NCI-H446 (cell line): Measurements from ENCODE around the gene PAN3.
"Not testable (repeated sequence)": the region's sequence is repeated elsewhere in the genome, so short reads cannot be mapped to it uniquely, and the experiment has no call there.

Experiments used
- DNase-seq, 2 experiments: peaks; one replicate each; lab custom pipeline; 2025; lab: John Stamatoyannopoulos, UW

The PAN3 gene, protein sequence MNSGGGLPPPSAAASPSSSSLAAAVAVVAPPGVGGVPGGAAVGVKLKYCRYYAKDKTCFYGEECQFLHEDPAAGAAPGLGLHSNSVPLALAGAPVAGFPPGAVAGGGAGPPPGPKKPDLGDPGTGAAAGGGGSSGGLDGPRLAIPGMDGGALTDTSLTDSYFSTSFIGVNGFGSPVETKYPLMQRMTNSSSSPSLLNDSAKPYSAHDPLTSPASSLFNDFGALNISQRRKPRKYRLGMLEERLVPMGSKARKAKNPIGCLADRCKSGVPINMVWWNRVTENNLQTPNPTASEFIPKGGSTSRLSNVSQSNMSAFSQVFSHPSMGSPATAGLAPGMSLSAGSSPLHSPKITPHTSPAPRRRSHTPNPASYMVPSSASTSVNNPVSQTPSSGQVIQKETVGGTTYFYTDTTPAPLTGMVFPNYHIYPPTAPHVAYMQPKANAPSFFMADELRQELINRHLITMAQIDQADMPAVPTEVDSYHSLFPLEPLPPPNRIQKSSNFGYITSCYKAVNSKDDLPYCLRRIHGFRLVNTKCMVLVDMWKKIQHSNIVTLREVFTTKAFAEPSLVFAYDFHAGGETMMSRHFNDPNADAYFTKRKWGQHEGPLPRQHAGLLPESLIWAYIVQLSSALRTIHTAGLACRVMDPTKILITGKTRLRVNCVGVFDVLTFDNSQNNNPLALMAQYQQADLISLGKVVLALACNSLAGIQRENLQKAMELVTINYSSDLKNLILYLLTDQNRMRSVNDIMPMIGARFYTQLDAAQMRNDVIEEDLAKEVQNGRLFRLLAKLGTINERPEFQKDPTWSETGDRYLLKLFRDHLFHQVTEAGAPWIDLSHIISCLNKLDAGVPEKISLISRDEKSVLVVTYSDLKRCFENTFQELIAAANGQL

DNA sequence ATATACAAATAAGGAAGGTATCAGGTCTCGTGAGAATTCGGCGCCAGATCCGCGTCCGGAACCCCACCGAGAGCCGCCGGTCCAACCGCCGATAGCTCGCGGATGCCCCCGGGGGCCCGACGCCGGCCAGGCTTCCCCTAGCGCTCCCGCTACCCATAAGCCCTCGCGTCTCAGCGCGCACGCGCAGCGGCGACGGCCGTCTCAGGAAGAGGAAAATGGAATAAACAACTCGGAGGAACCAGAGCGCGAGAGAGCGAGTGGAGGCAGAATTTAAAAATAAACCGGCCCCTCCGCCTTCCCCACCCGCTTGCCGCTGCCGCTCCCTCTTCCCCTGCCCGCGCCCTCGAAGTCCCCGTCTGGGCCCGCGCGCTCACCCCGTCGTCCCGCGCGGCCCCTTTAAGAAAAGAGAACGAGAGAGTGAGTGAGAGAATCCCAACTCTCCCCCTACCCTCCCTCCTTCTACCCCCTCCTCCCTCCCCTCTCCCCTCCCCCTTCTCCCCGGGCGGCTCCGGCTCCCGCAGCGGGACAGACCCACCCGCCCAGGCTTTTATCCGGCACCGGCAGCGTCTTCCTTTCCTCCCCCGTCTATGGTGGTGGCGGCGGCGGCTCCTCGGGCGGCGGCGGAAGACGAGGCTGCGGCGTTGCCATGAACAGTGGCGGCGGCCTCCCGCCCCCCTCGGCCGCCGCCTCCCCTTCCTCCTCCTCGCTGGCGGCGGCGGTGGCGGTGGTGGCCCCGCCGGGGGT is at the start of gene PAN3:
TSS of gene PAN3 (plus strand) at position 534 of the 744 bp plus-strand sequence. CDS start at position 647, 113 bp downstream.
- DNase-seq = peak; percentile 63 to 91

DNA sequence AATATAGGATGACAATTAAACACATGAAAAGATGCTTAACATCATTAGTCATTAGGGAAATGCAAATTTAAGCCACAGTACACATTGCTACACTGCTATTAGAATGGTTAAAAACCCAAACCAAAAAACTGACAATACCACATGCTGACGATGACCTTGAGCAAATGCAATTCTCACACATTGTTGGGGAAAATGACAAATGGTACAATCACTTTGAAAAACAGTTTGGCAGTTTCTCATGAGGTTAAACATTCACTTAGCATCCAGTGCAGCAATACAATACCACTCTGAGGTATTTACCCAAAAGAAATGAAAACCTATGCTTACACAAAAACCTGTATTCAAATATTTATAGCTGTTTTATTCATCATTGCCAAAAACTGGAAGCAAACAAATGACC is 49.3 kb upstream of the PAN3 start:
- DNase-seq = no peak

DNA sequence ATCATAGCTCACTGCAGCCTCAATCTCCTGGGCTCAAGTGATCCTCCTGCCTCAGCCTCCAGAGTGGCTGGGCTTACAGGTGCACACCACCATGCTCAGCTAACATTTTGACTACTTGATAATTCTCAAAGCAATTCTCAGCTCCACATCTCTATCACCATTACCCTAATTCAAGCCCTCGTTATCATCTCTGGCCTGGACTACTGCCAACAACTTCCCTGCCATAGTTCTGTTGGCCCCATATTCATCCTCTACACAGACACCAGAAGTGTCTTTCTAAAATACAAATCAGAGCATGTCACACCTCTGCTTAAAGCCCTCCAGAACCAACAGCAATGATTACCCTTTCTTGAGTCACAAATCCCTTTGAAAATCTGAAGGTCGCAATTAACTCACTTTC is 45.9 kb upstream of the PAN3 start:
- DNase-seq = no peak

DNA sequence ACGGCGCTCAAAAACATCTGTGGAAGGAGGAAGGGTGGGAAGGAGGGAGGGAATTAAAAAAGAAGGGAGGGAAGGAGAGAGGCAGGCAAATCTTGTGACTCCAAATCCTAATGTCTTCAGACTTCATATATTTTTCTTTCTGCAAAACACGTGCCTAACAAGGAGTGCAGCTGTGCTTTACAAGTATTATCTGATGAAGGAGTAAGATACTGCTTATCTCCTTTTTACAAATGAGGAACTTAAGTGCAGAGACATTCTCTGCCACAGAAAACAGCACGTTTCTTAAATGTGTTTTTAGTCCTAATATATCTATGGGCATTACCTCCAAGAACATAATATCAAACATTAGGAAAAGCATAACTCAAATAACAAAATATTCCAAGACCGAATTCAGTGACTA is 44.5 kb upstream of the PAN3 start:
- no peak for DNase-seq

DNA sequence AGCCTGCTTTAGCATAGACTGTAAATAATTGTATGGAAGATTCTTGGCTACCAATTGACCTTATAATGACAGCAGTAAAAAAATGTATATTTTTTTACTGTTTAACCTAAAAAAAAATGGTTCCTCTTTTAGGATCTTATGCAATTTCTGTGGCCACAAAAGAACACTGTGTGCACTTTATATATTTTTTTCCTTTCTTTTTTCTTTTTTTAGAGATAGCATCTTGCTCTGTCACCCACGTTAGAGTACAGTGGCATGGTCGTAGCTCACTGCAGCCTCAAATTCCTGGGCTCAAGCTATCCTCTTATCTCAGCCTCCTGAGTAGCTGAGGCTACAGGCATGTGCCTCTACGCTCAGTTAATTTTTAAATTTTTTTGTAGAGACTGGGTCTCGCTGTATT is 44.0 kb upstream of the PAN3 start:
- no peak for DNase-seq

DNA sequence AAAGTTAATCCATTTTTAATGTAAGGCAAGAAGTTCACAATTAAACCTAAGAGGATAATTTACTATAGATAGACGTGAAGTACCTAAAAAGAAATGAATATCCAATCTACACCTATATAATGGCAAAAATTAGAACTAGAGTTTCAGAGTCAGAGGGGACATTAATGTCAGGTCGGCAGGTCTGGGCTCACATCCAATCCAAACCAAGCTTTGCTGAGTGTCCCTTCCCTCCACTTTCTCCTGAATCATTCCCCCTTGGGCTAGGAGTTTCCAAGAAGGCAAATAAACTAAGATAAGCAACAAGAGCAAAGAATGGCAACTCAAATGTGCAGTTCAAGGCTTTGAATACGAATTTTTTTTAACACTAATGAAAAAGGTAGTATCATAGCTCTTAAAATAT is 40.8 kb upstream of the PAN3 start:
- no peak for DNase-seq

DNA sequence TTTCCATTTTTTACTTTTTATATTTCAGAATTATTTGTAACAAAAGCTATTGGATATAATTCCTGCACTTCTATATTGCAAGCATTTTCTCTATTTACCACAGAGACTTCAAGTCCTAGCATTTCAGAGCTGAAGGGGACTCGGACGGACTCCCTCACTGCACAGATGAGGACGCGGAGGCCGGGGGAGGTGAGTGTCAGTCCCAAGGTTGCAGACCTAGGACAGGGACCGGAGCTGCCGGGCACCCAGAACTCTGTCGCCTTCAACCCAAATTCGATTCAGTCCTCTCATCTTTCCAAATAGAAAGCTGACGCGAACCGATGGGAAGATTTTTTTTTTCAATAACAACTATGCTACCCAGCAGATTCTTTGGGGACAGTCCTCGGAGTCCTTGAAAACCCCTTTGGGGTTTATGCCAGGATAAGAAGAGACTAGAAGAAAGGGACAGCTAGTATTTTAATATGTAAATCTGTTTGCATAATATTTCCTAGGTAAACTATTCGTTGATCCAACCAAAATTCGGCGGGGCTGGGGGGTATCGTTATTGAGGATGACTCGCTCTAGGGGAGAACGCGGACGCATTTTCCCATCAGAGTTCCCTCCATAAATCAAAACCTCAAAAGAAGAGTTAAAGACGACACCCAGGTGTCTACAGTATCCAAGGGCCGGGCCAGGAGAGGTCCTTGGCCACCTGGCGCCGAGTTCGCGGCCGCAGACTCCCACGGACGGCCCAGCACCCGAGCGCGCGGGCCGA is 38.8 kb upstream of the PAN3 start:
- DNase-seq = no peak

DNA sequence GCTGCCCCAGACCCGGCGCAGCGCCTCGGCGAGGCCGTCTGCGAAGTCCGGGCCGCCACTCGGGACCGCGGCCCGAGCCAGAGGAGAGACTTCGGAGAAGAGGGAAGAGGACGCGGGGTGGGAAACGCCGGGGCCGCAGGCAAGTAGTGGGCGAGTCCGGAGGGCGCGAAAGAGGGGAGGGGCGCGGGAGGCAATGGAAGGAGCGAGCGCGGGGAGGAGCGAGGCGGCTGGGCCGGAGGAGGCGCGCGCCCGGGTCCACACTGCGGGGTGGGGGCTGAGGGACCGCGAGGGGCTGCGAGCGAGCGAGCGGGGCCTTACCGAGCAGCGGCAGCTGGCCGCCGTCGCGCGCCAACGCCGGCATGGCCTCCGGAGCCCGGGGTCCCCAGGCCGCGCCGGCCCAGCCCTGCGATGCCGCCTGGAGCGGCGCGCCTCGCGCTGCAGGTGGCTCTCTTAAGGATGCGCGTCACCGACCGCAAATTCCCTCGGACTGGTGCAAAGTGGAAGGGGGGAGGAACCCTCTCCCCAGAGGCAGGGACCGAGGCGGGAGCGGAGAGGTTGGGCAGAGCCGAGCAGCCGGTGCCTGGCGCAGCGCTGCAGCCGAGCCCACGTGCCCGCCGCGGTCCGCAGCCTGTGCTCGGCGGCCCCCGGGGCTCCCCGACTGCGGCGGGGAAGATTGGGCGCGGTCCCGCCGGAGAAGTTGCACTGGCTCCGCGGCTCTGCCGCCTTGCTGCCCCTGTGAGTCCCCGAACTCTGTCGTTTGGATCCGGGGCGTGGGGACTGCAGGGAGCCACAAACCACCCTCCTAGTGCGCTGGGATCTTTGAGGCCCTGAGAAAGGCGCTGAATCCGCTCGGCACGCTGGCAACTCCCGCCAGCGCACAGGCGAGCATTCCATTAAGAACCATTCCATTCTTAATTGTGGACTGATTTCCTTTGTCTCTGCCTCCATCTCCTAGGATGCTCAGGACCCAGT is 37.9 kb upstream of the PAN3 start, which contains the start of gene FLT3:
TSS of gene FLT3 (minus strand) at position 427 of the 972 bp plus-strand sequence. CDS start at position 361, 66 bp downstream.
- DNase-seq = no peak

DNA sequence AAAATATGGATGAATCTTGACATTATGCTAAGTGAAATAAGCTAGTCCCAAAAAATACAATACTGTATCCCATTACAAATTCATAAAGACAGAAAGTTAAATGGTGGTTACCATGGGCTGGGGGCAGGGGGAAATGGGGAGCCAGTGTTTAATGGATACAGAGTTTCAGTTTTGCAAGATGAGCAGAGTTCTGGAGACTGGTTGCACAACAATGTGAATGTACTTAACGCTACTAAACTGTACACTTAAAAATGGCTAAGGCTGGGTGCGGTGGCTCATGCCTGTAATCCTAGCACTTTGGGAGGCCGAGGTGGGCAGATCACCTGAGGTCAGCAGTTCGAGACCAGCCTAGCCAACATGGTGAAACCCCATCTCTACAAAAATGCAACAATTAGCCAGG is 36.5 kb upstream of the PAN3 start:
- DNase-seq = not testable (repeated sequence)

DNA sequence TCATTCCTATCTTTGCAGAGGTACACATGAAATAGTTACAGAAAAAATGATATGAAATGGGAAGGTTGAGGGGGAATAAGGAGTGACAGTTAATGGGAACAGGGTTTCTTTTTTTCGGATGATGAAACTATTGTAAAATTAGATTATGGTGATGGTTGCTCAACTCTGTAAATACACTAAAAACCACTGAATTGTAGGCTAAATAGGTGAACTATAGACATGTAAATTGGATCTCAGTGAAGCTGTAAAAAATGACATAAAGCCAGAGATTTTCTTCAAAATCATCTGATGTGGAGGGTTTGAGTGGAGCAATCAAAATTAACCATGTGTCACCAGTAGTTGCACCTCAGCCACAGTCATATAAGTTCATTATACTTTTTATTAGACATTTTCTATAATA is 31.4 kb upstream of the PAN3 start:
- no peak for DNase-seq

DNA sequence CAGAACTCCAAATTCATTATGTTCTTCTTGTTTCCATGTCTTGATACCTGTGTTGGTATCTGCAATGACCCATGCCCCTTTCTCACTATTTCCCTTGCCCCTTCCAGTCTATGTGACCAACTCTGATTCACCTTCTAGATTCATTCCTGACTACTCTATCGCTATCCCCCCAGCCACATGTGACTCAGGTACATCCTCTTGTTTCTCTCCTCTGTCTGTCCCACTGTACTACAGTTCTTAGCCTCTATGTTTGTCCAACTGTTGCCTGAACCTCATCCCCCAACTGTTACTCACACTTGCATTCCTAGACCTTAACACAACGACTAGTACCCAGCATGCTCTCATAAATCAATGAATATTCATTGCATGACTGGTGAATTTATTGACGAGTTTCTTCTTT is 27.9 kb upstream of the PAN3 start:
- DNase-seq = no peak

DNA sequence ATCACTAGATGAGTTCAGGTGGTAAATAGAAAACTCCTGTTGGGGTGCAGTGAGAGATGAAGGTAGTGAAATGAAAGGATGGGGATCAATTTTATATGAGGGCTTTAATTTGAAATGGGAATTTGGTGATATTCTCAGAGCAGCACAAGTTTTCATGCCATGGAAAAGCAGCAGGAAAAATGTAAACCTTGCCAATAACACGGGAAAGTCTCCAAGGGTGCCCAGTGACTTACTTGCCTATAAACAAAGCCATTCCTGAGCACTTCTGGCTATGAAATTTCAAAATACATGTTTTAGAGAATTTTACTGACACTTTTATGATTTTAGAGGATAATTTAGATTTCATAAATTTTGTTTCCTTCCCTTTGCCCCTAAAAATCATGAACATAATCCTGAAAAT is 21.6 kb upstream of the PAN3 start:
- no peak for DNase-seq

DNA sequence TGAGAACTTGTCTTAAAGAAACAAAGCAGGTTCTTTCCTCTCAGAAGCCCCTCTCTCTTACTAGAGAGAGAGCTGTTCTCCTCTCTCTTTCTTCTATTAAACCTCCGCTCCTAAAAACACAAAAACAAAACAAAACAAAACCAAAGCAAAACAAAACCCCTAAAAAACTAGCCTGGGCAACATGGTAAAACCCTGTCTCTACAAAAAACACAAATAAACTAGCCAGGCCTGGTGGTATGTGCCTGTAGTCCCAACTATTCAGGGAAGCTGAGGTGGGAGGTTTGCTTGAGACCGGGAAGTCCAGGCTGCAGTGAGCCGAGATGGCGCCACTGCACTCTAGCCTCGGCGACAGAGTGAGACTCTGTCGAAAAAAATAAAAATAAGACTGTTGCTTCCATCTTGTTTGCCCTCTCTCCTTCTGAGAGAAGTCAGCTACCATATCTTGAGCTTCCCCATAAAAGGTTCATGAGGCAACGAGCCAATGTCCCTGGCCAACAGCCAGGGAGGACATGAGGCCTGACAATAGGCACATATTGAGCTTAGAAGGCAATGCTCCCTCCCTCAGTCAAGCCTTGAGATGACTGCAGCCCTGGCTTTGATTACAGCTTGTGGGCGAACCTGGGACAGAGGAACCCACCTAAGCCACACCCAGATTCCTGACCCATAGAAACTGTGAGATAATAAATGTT is 20.5 kb upstream of the PAN3 start:
- peak; percentile 9 to 82 for DNase-seq

DNA sequence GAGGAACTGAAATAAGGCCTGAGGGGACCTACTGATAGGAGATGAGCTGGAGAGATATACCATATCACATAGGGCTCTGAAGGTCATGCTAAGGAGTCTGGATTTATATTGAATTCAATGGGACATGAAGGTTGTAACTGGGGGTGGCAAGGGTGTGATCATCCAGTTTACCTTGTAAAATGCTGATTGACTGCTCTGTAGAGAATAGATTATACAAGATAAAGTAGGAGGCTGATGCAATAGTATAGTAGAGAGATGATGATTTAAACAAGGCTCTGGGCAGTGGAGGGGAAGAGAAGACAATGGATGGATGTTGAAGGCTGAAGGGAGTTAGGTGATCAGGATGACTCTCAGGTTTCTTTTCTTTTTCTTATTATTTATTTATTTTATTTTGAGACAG is 18.0 kb upstream of the PAN3 start:
- DNase-seq = no peak

DNA sequence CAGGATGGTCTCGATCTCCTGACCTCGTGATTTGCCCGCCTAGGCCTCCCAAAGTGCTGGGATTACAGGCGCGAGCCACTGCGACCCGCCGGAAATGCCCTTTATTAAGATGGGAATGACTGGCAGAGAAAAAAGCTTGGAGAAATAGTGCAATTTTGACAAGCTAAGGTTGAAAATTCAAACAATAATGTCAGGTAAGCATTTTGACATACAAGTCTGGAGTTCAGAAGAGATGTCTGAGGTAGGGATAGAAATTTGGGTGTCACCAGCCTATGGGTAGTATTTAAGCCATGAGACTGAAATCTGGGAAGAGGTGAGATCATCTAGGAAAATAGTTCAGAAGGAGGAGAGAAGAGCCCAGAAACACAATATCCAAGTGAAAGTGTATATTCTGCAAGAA is 17.1 kb upstream of the PAN3 start:
- no peak for DNase-seq

DNA sequence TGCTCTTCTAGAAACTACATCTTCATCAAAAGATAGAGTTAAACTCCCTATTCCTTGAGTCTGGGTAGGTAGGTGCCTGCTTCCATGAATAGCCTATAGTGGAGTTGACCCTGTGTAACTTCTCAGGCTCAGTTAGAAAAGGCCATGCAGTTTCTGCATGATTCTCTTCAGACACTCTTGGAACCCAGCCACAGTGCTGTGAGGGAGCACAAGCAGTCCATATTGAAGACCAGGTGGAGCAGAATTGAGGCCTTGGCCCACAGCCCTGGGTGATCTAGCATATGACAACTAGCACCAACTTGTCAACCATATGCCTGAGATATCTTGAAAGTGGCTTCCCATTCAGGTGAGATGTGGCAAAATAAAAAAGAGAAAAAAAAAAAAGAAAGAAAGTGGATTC is 10.3 kb upstream of the PAN3 start:
- peak in 1 of 2 experiments; percentile 62 for DNase-seq

DNA sequence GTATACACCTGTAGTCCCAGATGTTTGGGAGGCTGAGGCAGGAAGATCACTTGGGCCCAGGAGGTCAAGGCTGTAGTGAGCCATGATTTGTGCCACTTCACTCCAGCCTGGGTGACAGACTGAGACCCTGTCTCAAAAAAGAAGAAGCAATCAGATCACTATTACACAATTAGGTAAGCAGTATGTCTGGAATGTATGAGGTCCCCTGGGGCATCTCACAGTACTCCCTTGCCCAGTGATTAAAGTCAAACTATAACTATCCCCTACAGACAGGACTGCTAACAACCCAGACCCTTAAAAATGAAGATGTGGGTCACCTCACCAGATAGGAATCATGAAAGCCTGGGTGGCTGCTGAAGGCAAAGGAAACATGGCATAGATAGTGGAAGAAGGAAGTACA is 9.4 kb upstream of the PAN3 start:
- DNase-seq = no peak

DNA sequence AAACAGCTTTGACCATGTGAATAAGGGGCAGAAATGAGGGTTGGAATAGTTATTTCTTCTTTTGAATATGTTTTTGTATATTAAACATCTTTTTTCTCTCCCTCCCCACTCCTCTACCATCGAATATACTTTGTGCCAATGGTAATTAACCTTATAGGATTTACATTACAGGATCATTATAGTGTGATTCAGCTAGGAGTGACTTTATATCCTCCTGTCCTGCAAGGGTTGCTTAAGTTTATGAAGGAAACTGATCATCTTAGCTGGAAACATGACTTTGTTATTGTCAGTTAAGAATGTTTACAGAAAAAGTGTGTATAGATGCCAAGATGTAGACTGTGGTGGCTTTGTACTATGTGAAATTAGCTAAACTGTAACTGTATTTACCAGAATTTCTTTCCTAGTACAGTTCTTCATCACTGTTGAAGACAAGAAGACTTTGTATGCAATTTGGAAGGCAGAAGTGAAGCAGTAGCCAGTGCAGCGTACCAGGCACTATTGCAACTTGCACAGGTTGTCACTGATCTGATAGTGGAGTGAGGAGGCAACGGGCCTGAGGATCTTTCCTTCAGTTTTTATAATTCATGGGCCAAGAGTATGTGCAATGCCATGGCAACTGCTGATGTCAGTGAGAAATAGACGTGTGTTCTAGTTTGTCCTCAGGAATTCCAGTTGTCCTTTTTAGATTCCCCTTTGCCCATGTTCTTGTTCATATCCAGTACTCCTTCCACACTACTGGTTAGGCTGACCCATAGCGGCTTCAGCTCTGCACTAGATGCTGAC is 8.2 kb upstream of the PAN3 start:
- no peak for DNase-seq

DNA sequence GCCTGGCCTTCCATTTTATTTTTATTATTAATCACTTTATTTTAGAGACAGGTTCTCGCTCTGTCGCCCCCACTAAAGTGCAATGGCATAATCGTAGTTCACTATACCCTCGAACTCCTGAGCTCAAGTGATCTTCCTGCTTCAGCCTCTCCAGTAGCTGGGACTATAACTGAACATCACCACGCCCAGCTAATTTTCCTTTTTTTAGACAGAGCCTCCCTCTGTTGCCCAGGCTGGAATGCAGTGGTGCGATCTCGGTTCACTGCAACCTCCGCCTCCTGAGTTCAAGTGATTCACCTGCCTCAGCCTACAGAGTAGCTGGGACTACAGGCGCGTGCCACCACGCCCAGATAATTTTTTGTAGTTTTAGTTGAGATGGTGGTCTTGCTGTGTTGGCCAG is 6.7 kb upstream of the PAN3 start:
- no peak for DNase-seq
